Cardiac muscle cell (in vitro differentiated cells and primary cell): ENCODE results near the gene ALOX12. TPM values are rescaled to one million over a fixed set of nuclear protein-coding genes. Genes with fewer than 3 reads are reported as not detected.

Experiments
- DNase-seq, 2 donors: peaks; one replicate each; pipeline versions ENCODE4 v3.0.0 to v3.0.0-alpha.2; 2010 to 2017; ENCODE audit warnings: low read depth in 1 of 2, low spot score in 1 of 2
- H3K27ac ChIP-seq: fragments of 200-600 bp; sonication (generic); 2 replicates; pipeline ENCODE4 v1.5.1; 2016
- H3K27me3 ChIP-seq: fragments of 200-600 bp; sonication (generic); 2 replicates; pipeline ENCODE4 v1.6.0; 2016; ENCODE audit warnings: control low read depth
- H3K36me3 ChIP-seq: fragments of 200-600 bp; sonication (generic); 2 replicates; pipeline ENCODE4 v1.5.1; 2016; ENCODE audit warnings: control low read depth
- H3K4me1 ChIP-seq: fragments of 200-600 bp; sonication (generic); 2 replicates; pipeline ENCODE4 v1.8.1; 2017; ENCODE audit warnings: low read depth, mild to moderate bottlenecking, mixed run types
- H3K4me3 ChIP-seq: fragments of 200-600 bp; sonication (generic); 2 replicates; pipeline ENCODE4 v1.5.1; 2016; ENCODE audit warnings: mild to moderate bottlenecking
- H3K9me3 ChIP-seq: fragments of 200-600 bp; sonication (generic); 2 replicates; pipeline ENCODE4 v1.5.1; 2017; ENCODE audit warnings: low read depth, mild to moderate bottlenecking, control low read depth
- CTCF ChIP-seq: IDR thresholded peaks from 2 replicates; pipeline ENCODE4 v1.5.1; 2012; ENCODE audit warnings: low read depth, mild to moderate bottlenecking, low read length
- polyA plus RNA-seq: library from polyadenylated mRNA; unstranded; fragments of >200 nt; fragmentation: Nextera tagmentation; extraction: Ambion mirVana; gene quantifications from 2 replicates; pipeline ENCODE4 v1.2.1, GENCODE V29; 2016
- total RNA-seq: library from RNA; depleted of rRNA; stranded (reverse); fragments of >200 nt; gene quantifications from 2 replicates; pipeline ENCODE4 v1.2.3, GENCODE V29; 2016

ALOX12 gene
- total and polyA plus RNA-seq, 2 experiments from 2014 or later = 1.7 to 2.5 TPM

- H3K4me1 ChIP-seq = no peaks in the 10 kb centered on the region
Measured at GRCh38 chr17:7024402-7024785, 28.5 kb downstream of the ALOX12 start.

GRCh38 chr17:7025245-7025644, 29.4 kb downstream of the ALOX12 start:
- no peaks in the 10 kb centered on the region for H3K4me1 ChIP-seq
- no peak for DNase-seq
- H3K27ac ChIP-seq = no peak overlapping the region
- no peak overlapping the region for H3K4me3 ChIP-seq
- no peaks in the 10 kb centered on the region for H3K36me3 ChIP-seq
- no peaks in the 10 kb centered on the region for H3K9me3 ChIP-seq
- peaks cover 22% of the 10 kb centered on the region for H3K27me3 ChIP-seq
- TF ChIP-seq CTCF = no peak

More at GRCh38 chr17:7024402-7024785, 28.5 kb downstream of the ALOX12 start:
- no peak for DNase-seq
- Histone ChIP-seq H3K4me3 (no peak overlapping the region), H3K36me3 (no peaks in the 10 kb centered on the region), H3K27ac (no peak overlapping the region), H3K9me3 (no peaks in the 10 kb centered on the region), H3K27me3 (peaks cover 22% of the 10 kb centered on the region)
- TF ChIP-seq CTCF = no peak

- Histone ChIP-seq H3K4me1 (no peaks in the 10 kb centered on the region), H3K27ac (no peak overlapping the region), H3K4me3 (no peak overlapping the region), H3K36me3 (no peaks in the 10 kb centered on the region), H3K27me3 (peaks cover 22% of the 10 kb centered on the region), H3K9me3 (no peaks in the 10 kb centered on the region)
- TF ChIP-seq CTCF = no peak
- DNase-seq = no peak
Measured at GRCh38 chr17:7026471-7027115, 30.7 kb downstream of the ALOX12 start.

GRCh38 chr17:7027335-7027734, 31.5 kb downstream of the ALOX12 start:
- no peaks in the 10 kb centered on the region for H3K4me1 ChIP-seq
- H3K36me3 ChIP-seq = no peaks in the 10 kb centered on the region
- H3K27me3 ChIP-seq = peaks cover 18% of the 10 kb centered on the region
- DNase-seq = no peak
- TF ChIP-seq CTCF = no peak
- no peaks in the 10 kb centered on the region for H3K9me3 ChIP-seq
- no peak overlapping the region for H3K4me3 ChIP-seq
- no peak overlapping the region for H3K27ac ChIP-seq

- Histone ChIP-seq H3K27ac (no peak overlapping the region), H3K4me1 (no peaks in the 10 kb centered on the region), H3K36me3 (no peaks in the 10 kb centered on the region), H3K4me3 (no peak overlapping the region), H3K9me3 (no peaks in the 10 kb centered on the region), H3K27me3 (peaks cover under 1% of the 10 kb centered on the region)
- DNase-seq = no peak
- no peak for TF ChIP-seq CTCF
Measured at GRCh38 chr17:7029096-7029495, 33.2 kb downstream of the ALOX12 start.
